Epithelial cell of esophagus (primary cell): Measurements from ENCODE around the gene DENND2C.

Experiments
- DNase-seq: peaks from one replicate; pipeline ENCODE4 v3.0.0; 2010; ENCODE audit warnings: low read depth
- H3K4me3 ChIP-seq: 2 replicates; pipeline ENCODE4 v1.5.1; 2011; ENCODE audit warnings: mild to moderate bottlenecking, low read length, control low read depth
- TF ChIP-seq, protein P1 (sequence below): IDR thresholded peaks from 2 replicates; pipeline ENCODE4 v1.5.1; 2011; ENCODE audit warnings: low read depth, mild to moderate bottlenecking, low read length, control low read depth, inconsistent platforms; ENCODE audit not compliant: insufficient read depth; ENCODE audit errors: missing control alignments

Gene DENND2C

DNA sequence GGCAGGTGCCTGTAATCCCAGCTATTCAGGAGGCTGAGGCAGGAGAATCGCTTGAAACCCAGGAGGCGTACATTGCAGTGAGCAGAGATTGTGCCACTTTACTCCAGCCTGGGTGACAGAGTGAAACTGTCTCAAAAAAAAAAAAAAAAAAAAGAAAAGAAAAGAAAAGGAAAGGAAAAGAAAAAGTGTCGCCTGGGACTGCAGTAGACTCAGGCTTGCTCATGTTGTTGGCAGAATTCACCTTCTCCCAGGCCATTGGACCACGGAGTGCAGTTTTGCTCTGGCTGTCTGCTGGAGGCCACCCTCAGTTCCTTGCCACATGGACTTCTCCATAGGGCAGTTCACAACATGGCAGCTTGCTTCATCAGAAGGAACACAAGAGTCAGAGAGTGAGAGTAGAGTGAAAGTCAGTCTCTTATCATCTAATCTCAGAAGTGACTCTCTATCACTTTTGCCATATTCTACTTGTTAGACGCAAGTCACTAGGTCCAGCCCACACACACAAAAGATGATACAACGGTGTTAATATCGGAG lies 117.7 kb downstream of the DENND2C start:
- H3K4me3 ChIP-seq: no peak overlapping the region
- TF ChIP-seq, protein P1, sequence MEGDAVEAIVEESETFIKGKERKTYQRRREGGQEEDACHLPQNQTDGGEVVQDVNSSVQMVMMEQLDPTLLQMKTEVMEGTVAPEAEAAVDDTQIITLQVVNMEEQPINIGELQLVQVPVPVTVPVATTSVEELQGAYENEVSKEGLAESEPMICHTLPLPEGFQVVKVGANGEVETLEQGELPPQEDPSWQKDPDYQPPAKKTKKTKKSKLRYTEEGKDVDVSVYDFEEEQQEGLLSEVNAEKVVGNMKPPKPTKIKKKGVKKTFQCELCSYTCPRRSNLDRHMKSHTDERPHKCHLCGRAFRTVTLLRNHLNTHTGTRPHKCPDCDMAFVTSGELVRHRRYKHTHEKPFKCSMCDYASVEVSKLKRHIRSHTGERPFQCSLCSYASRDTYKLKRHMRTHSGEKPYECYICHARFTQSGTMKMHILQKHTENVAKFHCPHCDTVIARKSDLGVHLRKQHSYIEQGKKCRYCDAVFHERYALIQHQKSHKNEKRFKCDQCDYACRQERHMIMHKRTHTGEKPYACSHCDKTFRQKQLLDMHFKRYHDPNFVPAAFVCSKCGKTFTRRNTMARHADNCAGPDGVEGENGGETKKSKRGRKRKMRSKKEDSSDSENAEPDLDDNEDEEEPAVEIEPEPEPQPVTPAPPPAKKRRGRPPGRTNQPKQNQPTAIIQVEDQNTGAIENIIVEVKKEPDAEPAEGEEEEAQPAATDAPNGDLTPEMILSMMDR: no peak
- no peak for DNase-seq

DNA sequence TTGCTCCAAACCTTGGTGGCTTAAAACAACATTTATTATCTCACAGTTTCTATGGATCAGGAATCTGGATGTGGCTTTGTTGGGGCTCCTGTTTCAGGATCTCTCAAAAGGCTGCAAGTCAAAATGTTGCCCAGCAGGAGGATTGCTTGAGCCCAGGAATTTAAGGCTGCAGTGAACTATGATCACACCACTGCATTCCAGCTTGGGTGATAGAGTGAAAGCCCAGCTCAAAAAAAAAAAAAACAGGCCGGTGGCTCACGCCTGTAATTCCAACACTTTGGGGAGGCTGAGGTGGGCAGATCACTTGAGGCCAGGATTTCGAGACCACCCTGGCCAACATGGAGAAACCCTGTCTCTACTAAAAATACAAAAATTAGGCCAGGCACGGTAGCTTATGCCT lies 118.4 kb downstream of the DENND2C start:
- no peak overlapping the region for H3K4me3 ChIP-seq
- TF ChIP-seq, protein P1: no peak
- DNase-seq: no peak

DNA sequence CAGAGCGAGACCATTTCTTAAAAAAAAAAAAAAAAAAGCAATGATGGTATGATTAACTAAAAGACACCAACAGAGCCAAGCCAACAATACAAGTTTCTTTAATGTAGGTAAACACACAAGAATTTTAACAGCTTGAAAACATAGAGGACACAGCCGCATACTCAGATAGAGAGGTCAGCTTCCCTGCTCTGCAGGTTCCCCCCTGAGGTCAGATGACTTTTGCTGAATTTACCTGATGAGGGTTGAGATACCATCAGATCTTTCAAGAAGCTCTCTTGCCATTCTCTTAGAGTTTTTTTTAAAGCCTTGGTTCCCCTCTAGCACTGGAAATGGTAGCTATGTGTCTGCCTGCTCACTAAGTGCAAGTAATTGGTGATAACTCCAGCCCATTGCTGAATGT lies 119.5 kb downstream of the DENND2C start:
- no peak for DNase-seq
- no peak overlapping the region for H3K4me3 ChIP-seq
- TF ChIP-seq, protein P1: no peak

DNA sequence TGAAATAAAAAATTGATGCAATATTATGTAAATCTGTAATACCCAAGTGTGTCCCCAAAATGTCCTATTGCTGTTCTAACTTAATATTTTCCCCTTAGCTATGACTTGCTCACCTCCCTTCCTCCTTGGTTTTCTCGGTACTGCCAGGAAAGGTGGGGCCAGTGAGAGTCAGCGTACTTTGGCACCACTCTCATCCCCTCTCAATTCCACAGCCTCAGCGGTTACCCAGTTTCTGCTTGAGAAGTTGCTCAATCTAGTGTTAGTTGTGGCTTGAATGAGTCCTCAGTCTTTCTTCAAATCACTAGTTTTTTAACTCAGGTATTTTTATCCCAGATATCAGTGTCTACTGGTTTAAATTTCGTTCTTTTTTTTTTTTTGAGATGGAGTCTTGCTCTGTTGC lies 120.7 kb downstream of the DENND2C start:
- TF ChIP-seq, protein P1: no peak
- peak; percentile 78 for DNase-seq
- H3K4me3 ChIP-seq: no peak overlapping the region

DNA sequence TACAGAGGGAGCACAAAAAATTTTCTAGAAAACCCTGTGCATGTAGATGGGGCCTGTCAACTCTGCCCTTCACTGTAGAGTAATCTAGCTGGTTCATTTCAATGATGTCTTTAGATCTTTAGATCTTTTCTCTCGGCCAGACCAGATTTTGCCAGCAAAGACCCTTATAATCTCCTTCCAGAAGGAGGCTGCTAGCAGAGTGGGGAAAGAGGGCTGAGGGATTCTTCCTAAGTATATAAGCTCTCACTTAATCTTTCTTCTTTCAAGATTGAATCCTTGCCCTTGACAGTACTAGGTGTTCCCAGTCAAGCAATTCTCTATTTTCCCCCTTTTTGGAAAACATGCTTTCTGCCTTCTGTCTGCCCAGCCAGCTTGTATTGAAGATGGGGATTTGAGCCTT lies 122.8 kb downstream of the DENND2C start:
- no peak overlapping the region for H3K4me3 ChIP-seq
- TF ChIP-seq, protein P1: no peak

DNA sequence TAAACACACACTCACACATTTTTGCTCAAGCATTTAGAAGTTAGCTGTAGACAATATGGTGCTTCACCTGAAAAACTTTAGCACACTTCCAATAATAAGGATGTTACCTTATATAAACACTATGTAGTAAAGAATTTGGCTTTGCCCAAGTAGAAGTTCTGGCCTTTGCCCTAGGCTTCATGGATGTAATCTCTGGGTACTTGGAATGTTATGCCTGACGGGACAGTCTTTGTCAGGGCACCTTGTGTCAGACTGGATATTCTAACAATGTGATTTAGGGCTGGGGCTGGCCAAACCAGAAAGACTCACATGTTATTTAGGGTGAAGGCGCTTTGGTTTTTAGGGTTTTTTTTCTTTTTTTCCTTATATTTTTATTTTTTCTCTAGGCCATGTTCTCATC lies 124.1 kb downstream of the DENND2C start:
- no peak for DNase-seq
- H3K4me3 ChIP-seq: no peak overlapping the region
- TF ChIP-seq, protein P1: no peak

More for the DNA sequence above, 122.8 kb downstream of the DENND2C start:
- no peak for DNase-seq

DNA sequence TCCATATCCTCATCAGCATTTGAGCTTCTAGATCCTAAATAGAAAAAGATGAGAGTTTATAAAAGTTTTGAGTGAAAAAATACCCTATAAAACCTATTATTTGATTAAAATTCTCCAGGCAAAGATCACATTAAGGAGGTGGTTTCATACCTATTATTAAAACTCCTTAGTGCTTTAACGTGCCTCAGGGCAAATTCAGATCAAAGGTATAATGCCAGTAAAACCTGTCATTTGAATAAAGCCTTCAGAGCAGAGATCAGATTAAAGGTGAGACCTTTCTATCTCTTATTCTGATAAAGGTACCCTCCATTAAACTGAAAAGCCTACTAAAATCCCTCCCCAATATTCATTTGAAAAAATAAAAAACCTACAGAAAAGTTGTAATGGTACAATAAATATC lies 124.5 kb downstream of the DENND2C start:
- no peak overlapping the region for H3K4me3 ChIP-seq
- no peak for DNase-seq
- TF ChIP-seq, protein P1: no peak
